Prostate gland (tissue), 1 donor: ENCODE measurements around the gene FAM53B.

Experiments used
- POLR2A ChIP-seq: fragments of 450-650 bp; IDR thresholded peaks from one replicate; pipeline ENCODE4 v1.6.1; 2016; ENCODE audit warnings: antibody characterized with exemption, mild to moderate bottlenecking
- POLR2AphosphoS5 ChIP-seq: sonication (generic); formaldehyde crosslinking; IDR thresholded peaks from one replicate; pipeline ENCODE4 v1.6.1; 2017; ENCODE audit warnings: antibody characterized with exemption

DNA sequence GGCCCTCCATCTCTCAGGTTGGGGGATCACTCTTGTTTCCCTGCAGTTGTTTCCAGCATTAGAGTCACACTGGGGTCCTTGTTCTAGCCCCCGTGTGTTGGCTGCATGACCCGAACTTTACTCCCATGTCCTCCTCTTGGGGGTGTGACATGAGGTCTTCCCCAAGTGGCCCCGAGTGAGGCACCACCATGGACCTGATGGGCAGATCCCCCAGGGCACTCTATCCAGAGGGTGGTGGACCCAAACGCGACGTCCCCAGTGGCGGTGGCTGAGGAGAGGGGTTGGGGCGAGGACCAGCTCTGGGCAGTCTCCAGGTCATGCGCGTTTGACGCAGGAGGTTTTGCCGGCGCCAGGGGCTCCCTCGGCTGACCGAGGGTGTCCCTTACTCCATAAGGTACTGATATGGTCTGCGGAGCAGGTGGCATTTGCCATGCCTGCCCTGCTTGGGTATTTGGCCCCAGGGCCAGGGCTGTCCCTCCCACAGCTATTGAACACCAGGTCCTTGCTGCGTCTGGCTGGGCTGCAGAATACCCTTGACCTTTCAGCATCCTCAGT, 150.7 kb downstream of the FAM53B start:
- no peak for TF ChIP-seq POLR2AphosphoS5
- TF ChIP-seq POLR2A, result no peak
